Mucosa of descending colon (tissue), 3 donors: ENCODE measurements around the gene CTTNBP2. TPM values are rescaled to one million over a fixed set of nuclear protein-coding genes. Genes with fewer than 3 reads are reported as not detected.
"Not testable (repeated sequence)": the region's sequence is repeated elsewhere in the genome, so short reads cannot be mapped to it uniquely, and the experiment has no call there.

Experiments used
- ATAC-seq: fragments of 200-7000 bp; cut with Tn5 transposase; one replicate; pipeline ENCODE4 v1.9.1; 2020; ENCODE audit warnings: mild to moderate bottlenecking, moderate library complexity
- DNase-seq, 3 donors: peaks; one replicate each; pipeline ENCODE4 v3.0.0-alpha.2; 2020
- H3K36me3 ChIP-seq: fragments of 200-600 bp; one replicate; pipeline ENCODE4 v1.8.0; 2021; ENCODE audit warnings: low read depth, mild to moderate bottlenecking
- H3K4me1 ChIP-seq: fragments of 200-600 bp; one replicate; pipeline ENCODE4 v1.8.0; 2021; ENCODE audit warnings: low read depth, mild to moderate bottlenecking
- H3K4me3 ChIP-seq: fragments of 200-600 bp; one replicate; pipeline ENCODE4 v1.8.0; 2021; ENCODE audit warnings: mild to moderate bottlenecking
- H3K9me3 ChIP-seq: fragments of 200-600 bp; one replicate; pipeline ENCODE4 v1.8.0; 2021; ENCODE audit warnings: mild to moderate bottlenecking
- intact Hi-C, 2 donors: fragments of 100-400 bp; cut with DNase I in 1 of 2; cut with micrococcal nuclease in 1 of 2; formaldehyde crosslinking; loops; one replicate each; pipeline versions ENCODE4 v1.11.0 to v1.11.1; 2022; cut with DNase I, micrococcal nuclease
- total RNA-seq, 3 donors: library from RNA; stranded (reverse); fragmentation: NEBNext Ultra II Directional in 2 of 3; extraction: Animal tissue kit (Norgen Biotek cat#: 25700) in 2 of 3; gene quantifications; one replicate each; pipeline versions ENCODE4 v1.2.1 to v1.2.4, GENCODE V29; 2021 to 2023
- TF ChIP-seq, protein P1 (sequence below): fragments of 200-600 bp; IDR thresholded peaks from one replicate; pipeline ENCODE4 v1.8.0; 2022; ENCODE audit warnings: antibody characterized with exemption, mild to moderate bottlenecking
- donor health status: DM: no; HTN: no; CAD: no; lungs with moderate emphysema.
- donor health status: DM: no; HTN: no; CAD: no.
- donor health status: DM: no; HTN: yes; CAD: no.

CTTNBP2 gene
- total RNA-seq, 3 donors from 2014 or later = 3.9 to 8.3 (median 7.2) TPM

DNA sequence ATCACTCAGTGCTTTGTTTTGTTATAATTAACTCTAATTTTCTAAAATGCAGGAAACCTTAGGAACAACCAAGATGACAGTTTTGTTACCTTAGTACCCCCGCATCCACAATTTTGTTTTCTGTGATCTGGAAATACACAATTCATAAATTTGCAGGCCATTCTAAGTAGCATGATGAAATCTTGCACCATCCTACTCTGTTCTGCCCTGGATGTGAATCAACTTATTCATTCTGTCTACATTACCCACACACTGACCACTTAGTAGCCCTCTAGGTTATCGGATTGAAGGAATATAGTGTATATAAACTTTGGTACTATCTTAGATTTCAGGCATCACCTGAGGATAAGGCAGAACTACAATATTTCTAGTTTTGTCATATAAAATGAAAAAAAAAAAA is 155.9 kb downstream of the CTTNBP2 start:
- Histone ChIP-seq H3K4me1 (no peaks in the 10 kb centered on the region), H3K36me3 (no peaks in the 10 kb centered on the region), H3K9me3 (no peaks in the 10 kb centered on the region), H3K4me3 (no peak overlapping the region)
- ATAC-seq (no peak), DNase-seq (no peak)
- intact Hi-C loops = no loop called here
- TF ChIP-seq, protein P1, sequence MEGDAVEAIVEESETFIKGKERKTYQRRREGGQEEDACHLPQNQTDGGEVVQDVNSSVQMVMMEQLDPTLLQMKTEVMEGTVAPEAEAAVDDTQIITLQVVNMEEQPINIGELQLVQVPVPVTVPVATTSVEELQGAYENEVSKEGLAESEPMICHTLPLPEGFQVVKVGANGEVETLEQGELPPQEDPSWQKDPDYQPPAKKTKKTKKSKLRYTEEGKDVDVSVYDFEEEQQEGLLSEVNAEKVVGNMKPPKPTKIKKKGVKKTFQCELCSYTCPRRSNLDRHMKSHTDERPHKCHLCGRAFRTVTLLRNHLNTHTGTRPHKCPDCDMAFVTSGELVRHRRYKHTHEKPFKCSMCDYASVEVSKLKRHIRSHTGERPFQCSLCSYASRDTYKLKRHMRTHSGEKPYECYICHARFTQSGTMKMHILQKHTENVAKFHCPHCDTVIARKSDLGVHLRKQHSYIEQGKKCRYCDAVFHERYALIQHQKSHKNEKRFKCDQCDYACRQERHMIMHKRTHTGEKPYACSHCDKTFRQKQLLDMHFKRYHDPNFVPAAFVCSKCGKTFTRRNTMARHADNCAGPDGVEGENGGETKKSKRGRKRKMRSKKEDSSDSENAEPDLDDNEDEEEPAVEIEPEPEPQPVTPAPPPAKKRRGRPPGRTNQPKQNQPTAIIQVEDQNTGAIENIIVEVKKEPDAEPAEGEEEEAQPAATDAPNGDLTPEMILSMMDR = no peak

DNA sequence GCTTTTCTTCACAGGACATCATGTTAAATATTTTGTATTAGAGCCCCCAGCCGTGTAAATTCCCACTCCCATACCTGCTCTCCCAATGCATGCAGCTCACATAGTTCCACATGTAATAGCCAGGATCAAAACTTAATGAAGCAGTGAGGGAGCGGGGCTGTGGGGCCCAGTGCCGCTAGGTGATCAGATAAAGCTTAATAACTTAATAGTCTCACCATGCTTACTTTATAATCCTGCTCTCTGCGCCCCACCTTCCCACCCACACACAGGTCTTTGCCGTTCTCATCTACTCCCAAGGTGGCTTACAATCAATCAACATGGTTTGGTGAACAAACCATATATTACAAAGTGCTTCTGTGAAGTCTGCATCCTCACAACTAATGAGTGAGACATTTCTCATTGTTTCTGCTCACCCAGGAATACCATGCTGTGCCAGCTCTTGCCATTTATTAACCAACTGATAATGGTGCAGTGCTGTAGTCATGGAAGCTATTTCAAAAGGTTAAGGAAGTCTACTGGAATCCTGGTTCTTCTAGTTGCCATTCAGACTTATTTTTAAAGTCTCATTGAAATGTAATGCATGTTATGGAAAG is 156.4 kb downstream of the CTTNBP2 start:
- intact Hi-C loops = no loop called here
- ATAC-seq (peak; percentile 33), DNase-seq (no peak)
- Histone ChIP-seq H3K4me1 (no peaks in the 10 kb centered on the region), H3K36me3 (no peaks in the 10 kb centered on the region), H3K4me3 (no peak overlapping the region), H3K9me3 (no peaks in the 10 kb centered on the region)
- TF ChIP-seq, protein P1 = no peak

DNA sequence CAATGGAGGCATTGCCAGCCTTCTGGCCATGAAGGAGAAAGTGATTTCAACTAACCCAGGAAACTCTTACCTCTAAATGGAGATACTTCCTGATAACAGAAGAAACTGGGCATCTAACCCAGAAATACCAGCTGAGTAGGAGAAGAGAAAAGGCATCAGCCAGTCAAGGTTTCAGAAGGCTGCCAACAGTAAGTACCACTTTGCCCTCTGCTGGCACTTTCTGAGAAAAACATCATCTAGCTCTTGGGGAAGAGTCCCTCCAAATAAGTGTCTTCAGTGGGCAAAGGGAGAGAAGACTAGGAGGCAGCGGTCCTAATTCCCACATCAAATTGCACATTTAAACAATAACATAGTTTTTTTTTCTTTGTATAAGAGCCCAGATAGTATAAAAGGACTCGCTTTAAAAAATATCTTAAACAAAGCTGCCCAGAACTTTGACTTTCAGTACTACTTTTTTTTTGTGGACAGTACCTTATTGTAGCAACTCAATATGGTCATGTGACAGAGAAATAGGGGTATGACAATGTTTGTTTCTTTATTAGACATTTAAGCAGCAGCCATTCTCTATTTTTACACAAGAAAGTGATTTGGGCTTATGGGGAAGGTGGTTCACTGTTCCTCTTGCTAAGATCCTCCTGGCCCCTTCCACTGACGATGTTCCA is 157.3 kb downstream of the CTTNBP2 start:
- peak in 1 of 3 donors; percentile 78 for DNase-seq
- no peak overlapping the region for H3K4me3 ChIP-seq
- ATAC-seq = peak; percentile 95
- TF ChIP-seq, protein P1 = no peak
- no peaks in the 10 kb centered on the region for H3K4me1 ChIP-seq
- H3K9me3 ChIP-seq = no peaks in the 10 kb centered on the region
- no peaks in the 10 kb centered on the region for H3K36me3 ChIP-seq
- intact Hi-C loops = no loop called here

DNA sequence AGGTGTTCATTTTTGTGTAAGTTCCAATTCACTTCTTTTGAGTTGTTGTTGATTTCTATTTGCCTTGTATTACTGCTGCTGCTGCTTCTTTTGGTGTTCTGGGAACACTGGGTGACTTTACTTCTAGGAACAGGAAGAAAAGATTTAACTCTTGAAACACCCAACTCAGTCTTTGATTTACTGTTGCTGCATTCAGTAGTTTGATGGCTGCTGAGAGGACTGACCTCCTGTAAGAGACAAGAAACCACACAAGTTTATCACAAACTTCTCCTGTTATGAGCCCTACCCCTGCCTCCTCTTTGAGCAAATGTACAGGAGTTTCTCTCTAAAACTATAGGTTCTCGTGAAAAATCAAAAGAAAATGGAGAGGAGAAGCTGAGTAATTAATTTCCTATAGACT is 161.7 kb downstream of the CTTNBP2 start:
- intact Hi-C loops = no loop called here
- TF ChIP-seq, protein P1 = no peak
- no peaks in the 10 kb centered on the region for H3K4me1 ChIP-seq
- H3K36me3 ChIP-seq = no peaks in the 10 kb centered on the region
- ATAC-seq = no peak
- H3K9me3 ChIP-seq = no peaks in the 10 kb centered on the region
- no peak for DNase-seq
- no peak overlapping the region for H3K4me3 ChIP-seq

DNA sequence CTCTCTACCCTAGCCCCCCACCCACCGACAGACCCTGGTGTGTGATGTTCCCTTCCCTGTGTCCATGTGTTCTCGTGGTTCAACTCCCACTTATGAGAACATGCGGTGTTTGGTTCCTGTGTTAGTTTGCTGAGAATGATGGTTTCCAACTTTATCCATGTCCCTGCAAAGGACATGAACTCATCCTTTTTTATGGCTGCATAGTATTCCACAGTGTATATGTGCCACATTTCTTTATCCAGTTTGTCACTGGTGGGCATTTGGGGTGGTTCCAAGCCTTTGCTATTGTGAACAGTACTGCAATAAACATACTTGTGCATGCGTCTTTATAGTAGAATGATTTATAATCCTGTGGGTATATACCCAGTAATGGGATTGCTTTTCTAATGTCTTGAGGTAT is 165.1 kb downstream of the CTTNBP2 start:
- ATAC-seq, intact Hi-C loops, H3K36me3 ChIP-seq, DNase-seq, H3K4me1 ChIP-seq, H3K9me3 ChIP-seq, H3K4me3 ChIP-seq: not testable (repeated sequence)

DNA sequence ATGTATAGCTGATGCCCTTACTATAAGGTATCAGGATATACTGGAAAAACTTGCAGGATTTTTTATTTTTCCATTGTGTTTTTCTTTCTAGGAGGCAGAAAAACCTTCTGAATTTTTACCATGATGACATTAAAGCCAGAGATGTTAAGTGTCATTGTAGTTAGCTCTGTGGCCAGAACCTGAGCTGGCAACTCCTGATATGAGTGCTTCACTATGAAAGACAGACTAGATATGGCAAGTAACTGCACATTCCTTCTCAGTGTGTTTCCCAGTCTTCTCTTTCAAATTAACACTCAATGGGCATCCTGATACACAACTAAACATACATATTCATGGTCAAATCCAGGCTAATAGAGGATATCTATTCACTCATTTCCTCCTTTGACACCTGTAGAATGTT is 166.2 kb downstream of the CTTNBP2 start:
- Histone ChIP-seq H3K4me1 (no peaks in the 10 kb centered on the region), H3K36me3 (no peaks in the 10 kb centered on the region), H3K9me3 (no peaks in the 10 kb centered on the region), H3K4me3 (no peak overlapping the region)
- ATAC-seq (no peak), DNase-seq (no peak)
- TF ChIP-seq, protein P1 = no peak
- intact Hi-C loops = no loop called here
